ENCODE data around the gene YJEFN3. TPM values are rescaled to one million over a fixed set of nuclear protein-coding genes. Genes with fewer than 3 reads are reported as not detected.

YJEFN3 gene
- total RNA-seq, 1 experiment from 2014 or later: 0.37 TPM

DNA sequence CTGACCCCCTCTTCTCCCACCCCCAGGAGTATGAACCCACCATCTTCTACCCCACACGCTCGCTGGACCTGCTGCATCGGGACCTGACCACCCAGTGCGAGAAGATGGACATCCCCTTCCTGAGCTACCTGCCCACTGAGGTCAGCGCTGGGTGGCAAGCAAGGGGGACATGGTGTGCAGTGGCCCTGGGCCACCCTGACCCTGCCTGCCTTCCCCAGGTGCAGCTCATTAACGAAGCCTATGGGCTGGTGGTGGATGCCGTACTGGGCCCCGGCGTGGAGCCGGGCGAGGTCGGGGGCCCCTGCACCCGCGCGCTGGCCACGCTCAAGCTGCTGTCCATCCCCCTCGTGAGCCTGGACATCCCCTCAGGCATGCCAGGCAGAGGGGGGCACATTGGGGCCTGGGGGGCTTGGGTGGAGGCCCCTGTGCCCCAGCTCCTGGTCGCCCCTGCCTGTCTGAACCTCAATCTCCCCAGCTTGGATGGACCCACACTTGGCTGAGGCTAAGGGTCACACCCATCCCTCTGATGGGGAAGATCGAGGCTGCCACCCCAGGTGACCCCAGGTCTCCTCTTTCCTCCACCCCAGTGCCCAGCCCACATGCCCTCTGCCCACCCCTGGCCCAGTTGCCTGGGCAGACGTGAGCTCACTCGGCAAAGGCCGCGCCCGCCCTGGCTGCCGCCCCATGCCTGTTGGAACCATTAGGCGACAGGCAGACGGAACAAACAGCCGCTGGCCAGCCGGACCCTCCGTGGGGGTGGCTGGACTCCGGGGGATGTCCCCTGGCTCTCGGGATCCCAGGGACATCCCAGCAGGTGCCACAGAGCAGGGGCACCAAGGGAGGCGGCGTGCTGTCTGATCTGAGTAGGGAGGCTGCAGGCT, 6.8 kb downstream of the YJEFN3 start:
- DNase-seq (ENCODE audit: low spot score): no peak
- in situ Hi-C loops (cut with HindIII; ENCODE audit: low sequenced_read_pairs): no loop called here

DNA sequence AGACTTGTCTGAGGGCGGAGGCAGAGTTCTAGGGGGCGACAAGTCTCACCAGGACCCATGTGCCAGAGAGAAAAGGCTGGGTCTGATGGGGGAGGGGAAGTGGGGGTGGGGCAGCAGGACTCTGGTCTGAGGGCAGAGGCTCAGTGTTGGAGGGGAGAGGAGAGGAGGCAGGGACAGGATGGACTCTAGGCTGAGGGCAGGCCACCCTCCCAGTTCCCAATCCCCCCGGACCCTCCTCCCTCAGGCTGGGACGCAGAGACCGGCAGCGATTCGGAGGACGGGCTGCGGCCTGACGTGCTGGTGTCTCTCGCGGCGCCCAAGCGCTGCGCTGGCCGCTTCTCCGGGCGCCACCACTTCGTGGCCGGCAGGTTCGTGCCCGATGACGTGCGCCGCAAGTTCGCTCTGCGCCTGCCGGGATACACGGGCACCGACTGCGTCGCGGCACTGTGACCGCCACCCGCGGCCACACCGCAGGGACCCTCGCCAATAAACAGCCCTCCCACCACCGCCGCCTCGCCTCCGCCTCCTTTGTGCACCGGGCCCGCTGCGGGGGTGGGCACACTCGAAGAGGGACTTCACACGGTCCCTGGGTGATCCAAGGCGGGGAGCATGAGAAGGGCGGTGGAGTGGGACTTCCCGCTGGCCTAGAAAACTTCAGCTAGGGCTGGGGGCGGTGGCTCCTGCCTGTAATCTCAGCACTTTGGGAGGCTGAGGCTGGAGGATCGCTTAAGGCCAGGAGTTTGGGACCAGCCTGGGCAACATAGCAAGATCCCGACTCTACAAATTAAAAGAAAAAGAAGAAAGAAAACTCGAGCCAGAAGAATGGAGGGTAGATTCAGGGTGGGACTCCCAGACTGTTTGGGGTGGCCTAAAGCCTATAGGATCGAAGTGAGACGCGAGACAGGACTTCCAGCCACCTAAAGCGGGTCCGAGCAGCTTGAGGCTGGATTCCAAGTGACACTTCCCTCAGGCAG, 8.7 kb downstream of the YJEFN3 start:
- no peak for DNase-seq (ENCODE audit: low spot score)
- in situ Hi-C loops (cut with HindIII; ENCODE audit: low sequenced_read_pairs): no loop called here

DNA sequence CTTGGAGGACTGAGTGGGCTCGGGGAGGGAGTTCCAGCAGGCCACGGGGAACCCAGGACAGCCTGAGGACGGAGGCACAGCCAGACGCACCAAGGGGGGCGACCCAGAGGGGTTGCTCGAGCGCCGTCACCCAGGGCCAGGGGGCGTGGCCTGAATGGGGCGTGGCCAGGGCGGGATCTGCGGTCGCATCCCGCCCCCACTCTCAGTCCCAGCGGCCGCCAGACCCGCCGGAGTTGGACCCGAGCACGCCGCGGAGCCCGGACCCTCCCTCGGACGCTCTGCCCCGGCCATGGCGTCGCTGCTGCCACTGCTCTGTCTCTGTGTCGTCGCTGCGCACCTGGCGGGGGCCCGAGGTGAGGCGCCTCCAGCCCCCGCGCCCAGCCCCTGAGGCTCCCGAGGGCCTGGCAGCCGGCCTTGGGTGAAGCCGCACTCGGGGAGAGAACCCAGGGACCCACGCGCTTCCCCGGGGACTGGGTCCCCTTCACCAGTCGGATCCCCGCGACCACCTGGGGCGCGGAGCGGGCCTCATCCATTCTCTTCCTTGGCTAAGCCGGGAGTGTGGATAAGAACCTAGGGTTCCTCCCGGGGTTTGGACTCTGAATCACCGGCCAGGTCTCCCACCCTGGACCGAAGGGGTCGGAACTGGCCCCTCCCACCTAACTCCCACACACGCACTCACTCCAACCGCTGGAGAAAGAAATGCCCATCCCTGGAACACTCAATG, 9.5 kb downstream of the YJEFN3 start, which contains the start of gene CILP2:
TSS of gene CILP2 (plus strand) at position 205 of the 724 bp plus-strand sequence. CDS start at position 290, 85 bp downstream.
- no peak for DNase-seq (ENCODE audit: low spot score)
- in situ Hi-C loops (cut with HindIII; ENCODE audit: low sequenced_read_pairs): no loop called here

DNA sequence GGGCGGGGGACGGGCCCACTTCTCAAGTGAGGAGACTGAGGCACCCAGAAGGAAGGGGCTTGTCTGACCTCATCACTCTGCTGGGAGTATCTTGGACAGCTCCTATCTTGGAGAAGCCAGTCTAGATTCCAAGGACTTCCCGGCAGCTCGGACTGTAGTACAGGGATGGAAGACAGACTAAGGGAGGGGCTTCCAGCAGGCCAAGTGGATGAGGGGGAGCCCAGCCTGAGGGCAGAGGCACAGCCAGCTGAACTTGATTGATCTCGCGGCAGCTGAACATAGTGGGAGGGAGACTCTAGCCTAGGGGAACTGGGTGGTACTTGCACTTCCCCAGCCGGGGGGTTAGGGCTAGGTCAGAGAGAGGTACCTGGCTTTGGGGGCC, 10.1 kb downstream of the YJEFN3 start:
- in situ Hi-C loops (cut with HindIII; ENCODE audit: low sequenced_read_pairs): no loop called here
- no peak for DNase-seq (ENCODE audit: low spot score)

DNA sequence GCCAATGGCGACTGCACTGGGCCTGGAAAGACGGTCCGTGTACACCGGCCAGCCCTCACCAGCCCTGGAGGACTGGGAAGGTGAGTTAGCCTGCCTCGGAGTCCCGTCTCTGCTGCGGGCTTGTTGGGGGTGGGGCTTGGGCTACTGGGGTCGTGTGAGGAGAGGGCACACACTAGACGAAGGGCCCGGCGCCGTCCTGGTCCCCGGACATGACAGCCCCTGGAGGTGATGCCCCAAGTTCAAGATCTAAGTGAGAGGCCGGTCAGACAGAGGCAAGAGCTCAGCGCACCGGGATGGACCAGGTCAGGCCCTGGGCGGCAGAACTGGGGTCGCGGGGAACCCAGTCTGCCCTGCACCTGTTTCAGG, 11.0 kb downstream of the YJEFN3 start:
- DNase-seq (ENCODE audit: low spot score): no peak
- in situ Hi-C loops (cut with HindIII; ENCODE audit: low sequenced_read_pairs): no loop called here

DNA sequence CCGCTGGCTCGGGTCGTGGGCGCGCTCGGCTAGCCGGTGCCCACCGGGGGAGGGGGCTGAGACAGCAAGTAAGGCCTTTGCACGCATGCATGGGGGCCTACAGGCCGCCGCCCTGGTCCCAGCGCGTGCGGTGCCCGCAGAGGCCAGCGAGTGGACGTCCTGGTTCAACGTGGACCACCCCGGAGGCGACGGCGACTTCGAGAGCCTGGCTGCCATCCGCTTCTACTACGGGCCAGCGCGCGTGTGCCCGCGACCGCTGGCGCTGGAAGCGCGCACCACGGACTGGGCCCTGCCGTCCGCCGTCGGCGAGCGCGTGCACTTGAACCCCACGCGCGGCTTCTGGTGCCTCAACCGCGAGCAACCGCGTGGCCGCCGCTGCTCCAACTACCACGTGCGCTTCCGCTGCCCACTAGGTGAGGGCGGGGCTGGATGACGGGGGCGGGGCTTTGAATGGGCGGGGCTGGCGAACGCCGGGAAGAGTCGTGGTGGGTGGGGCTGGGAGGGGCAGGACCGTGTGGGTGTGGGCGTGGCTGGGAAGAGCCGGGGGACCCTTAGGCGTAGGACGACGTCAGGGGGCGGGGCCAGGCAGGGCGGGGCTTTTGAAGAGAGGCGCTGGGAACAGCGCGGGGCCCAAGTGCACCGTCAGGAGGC, 11.5 kb downstream of the YJEFN3 start:
- in situ Hi-C loops (cut with HindIII; ENCODE audit: low sequenced_read_pairs): no loop called here
- DNase-seq (ENCODE audit: low spot score): no peak

DNA sequence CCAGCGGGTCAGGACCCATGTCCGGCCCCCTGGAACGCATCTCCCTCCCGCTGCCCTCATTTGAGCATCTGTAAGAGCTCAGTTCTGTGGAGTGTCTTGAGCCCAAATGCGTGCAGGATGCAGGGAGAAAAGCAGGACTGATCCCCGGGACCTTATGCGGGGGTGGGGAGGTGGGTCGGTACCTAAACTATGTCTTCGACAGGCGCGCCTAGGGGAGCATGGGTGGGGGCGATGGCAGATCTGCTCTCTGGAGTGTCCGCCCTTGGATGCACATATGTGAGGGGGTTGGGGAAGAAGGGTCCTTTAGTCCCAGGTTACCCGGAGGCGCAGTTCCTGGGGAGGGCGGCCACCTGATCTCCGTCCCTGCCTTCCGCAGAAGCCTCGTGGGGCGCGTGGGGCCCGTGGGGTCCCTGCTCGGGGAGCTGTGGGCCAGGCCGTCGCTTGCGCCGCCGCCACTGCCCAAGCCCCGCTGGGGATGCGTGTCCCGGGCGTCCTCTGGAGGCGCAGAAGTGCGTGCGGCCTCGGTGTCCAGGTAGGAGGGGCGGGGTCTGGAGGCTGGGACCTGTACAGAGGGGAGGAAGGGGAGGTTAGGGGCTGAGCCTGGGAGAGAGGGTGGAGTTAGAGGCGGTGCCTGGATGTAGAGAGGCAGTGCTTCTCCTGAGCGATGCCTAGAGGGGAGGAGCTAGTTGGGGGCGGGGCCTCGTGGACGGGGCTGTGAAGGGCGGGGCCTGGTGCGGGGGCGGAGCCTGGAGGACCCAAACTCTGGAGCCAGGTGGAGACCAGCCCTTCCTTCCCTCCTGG, 12.2 kb downstream of the YJEFN3 start:
- in situ Hi-C loops (cut with HindIII; ENCODE audit: low sequenced_read_pairs): no loop called here
- DNase-seq (ENCODE audit: low spot score): no peak

DNA sequence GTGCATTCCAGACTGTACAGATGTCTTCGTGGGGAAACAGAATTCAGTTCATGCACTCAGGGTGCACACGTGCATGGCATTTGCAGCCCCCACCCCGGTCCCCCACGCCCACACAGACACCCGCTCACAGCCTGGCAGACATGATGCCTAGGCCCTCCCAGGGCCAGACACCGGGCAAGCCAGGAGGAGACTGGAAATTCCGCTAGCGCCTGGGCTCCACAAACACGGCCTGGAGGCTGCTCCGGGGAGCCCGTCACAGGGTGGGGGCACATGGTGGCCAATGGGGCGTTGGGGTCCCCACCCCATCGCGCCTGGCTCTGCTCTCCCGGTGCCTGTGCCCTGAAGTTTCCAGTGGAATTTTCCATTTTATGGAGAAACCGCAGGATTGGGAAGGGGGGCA, 12.9 kb downstream of the YJEFN3 start:
- in situ Hi-C loops (cut with HindIII; ENCODE audit: low sequenced_read_pairs): no loop called here
- no peak for DNase-seq (ENCODE audit: low spot score)

DNA sequence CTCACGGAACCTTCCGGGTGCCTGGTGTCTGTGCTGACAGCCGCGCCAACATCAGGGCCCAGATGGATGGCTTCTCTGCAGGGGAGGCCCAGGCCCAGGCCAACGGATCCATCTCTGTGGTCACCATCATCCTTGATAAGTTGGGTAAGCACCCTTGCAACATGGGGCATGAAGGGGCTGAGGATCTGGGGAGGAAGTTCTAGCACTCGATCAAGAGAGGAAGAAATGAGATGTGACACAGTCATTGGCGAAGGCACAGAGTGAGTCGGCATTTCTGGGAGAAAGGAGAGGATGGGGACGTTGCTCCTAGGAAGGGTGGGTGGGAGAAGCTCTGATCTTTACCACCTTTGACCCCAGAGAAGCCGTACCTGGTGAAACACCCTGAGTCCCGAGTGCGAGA, 13.8 kb downstream of the YJEFN3 start:
- in situ Hi-C loops (cut with HindIII; ENCODE audit: low sequenced_read_pairs): no loop called here

DNA sequence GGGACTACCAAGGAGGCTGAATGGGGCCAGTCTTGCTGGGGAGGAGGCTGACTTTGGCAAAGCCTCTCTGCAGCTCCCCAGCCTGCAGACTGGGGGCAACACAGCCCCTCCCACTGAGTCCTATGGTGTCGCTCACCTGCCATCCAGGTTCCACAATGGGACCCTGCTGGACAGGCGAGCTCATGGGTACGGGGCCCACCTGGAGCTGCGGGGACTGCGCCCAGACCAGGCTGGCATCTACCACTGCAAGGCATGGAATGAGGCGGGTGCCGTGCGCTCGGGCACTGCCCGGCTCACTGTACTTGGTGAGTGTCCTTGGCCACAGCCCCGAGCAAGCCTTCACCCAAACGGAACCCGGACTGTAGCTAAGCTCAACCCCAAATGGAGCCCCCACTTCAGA, 14.4 kb downstream of the YJEFN3 start:
- in situ Hi-C loops (cut with HindIII; ENCODE audit: low sequenced_read_pairs): no loop called here
- no peak for DNase-seq (ENCODE audit: low spot score)

More for the DNA sequence above, 13.8 kb downstream of the YJEFN3 start:
- no peak for DNase-seq (ENCODE audit: low spot score)

DNA sequence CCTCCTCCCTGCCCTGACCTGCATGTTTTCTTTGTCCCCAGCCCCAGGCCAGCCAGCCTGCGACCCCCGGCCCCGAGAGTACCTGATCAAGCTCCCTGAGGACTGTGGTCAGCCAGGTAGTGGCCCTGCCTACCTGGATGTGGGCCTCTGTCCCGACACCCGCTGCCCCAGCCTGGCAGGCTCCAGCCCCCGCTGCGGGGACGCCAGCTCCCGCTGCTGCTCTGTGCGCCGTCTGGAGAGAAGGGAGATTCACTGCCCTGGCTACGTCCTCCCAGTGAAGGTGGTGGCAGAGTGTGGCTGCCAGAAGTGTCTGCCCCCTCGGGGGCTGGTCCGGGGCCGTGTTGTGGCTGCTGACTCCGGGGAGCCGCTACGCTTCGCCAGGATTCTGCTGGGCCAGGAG, 14.9 kb downstream of the YJEFN3 start:
- in situ Hi-C loops (cut with HindIII; ENCODE audit: low sequenced_read_pairs): no loop called here
- DNase-seq (ENCODE audit: low spot score): no peak

DNA sequence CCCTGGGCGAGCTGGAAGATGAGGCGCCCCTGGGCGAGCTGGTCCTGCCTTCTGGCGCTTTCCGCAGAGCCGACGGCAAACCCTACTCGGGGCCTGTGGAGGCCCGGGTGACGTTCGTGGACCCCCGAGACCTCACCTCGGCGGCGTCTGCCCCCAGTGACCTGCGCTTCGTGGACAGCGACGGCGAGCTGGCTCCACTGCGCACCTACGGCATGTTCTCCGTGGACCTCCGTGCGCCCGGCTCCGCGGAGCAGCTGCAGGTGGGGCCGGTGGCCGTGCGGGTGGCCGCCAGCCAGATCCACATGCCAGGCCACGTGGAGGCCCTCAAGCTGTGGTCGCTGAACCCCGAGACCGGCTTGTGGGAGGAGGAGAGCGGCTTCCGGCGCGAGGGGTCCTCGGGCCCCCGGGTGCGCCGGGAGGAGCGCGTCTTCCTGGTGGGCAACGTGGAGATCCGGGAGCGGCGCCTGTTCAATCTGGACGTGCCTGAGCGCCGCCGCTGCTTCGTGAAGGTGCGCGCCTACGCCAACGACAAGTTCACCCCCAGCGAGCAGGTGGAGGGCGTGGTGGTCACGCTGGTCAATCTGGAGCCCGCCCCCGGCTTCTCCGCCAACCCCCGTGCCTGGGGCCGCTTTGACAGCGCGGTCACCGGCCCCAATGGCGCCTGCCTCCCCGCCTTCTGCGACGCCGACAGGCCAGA, 15.7 kb downstream of the YJEFN3 start:
- no peak for DNase-seq (ENCODE audit: low spot score)
- in situ Hi-C loops (cut with HindIII; ENCODE audit: low sequenced_read_pairs): no loop called here

DNA sequence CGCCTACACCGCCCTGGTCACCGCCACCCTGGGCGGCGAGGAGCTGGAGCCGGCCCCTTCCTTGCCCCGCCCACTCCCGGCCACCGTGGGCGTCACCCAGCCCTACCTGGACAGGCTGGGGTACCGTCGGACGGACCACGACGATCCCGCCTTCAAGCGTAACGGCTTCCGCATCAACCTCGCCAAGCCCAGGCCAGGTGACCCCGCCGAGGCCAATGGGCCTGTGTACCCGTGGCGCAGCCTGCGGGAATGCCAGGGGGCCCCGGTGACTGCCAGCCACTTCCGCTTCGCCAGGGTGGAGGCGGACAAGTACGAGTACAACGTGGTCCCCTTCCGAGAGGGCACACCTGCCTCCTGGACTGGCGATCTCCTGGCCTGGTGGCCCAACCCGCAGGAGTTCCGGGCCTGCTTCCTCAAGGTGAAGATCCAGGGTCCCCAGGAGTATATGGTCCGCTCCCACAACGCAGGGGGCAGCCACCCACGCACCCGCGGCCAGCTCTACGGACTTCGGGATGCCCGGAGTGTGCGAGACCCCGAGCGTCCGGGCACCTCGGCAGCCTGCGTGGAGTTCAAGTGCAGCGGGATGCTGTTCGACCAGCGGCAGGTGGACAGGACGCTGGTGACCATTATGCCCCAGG, 16.4 kb downstream of the YJEFN3 start:
- in situ Hi-C loops (cut with HindIII; ENCODE audit: low sequenced_read_pairs): no loop called here
- no peak for DNase-seq (ENCODE audit: low spot score)

DNA sequence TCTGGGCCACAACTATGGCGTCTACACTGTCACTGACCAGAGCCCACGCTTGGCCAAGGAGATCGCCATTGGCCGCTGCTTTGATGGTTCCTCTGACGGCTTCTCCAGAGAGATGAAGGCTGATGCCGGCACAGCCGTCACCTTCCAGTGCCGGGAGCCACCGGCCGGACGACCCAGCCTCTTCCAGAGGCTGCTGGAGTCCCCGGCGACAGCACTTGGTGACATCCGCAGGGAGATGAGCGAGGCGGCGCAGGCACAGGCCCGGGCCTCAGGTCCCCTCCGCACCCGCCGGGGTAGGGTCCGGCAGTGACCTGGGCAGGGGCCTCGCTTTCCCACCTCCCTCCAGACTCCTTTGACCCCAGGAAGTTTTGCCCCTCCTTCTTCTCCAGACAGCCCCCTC, 17.0 kb downstream of the YJEFN3 start:
- in situ Hi-C loops (cut with HindIII; ENCODE audit: low sequenced_read_pairs): no loop called here
- no peak for DNase-seq (ENCODE audit: low spot score)

DNA sequence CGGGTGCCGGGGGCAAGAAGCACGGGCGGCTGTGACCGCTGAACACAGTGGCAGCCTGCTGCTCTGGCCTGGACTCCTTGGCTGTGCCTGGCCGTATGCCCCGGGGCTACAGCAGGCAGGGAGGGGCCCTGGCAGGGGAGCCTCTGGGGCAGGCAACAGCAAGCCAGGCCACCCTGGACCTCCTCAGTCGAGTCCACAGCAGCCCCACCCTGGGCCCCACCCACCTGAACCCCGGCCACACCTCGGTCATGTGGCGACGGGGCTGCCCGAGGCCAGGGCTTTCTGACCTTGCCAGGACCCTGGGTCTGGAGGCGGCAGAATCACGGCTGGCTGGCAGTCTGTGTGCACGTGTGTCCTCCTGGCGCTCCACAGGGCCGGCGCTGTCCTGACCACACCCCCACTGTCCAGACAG, 18.0 kb downstream of the YJEFN3 start:
- DNase-seq (ENCODE audit: low spot score): no peak

DNA sequence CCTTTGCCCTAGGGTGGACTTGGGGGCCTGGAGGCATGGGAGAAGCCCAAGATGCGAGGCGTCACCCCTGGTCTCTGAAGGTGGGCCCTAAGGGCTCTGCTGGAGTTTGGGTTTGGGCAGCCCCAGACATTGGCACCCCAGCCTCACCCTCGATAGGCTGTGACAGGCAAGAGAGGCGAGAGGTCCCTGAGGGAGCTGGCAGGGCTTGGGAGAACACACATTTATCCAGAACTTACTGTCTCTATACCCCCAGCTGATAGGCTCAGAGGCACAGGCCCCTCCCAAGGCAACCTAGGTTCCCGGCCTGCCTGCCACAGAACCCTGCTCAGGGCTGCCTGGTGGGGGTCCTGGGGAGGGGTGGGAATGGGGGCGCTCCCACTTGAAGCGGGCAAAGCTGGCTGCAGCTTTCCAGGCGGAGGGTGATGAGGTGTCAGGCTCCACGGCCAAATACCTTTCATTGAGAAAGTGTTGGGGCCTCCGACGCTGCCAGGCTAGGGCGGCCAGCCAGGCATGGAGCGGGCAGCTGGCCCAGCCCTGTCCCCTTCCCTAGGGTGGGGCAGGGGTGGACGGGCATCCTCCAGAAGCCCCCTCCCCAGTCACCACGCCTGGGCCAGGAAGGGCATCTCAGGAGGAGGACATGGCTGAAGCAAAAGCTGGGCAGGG, 19.1 kb downstream of the YJEFN3 start:
- DNase-seq (ENCODE audit: low spot score): no peak
- in situ Hi-C loops (cut with HindIII; ENCODE audit: low sequenced_read_pairs): no loop called here

More for the DNA sequence above, 18.0 kb downstream of the YJEFN3 start:
- in situ Hi-C loops (cut with HindIII; ENCODE audit: low sequenced_read_pairs): no loop called here

Measured in G401 (cell line).